Measurements from ENCODE around the gene DDX20.

Gene DDX20

GRCh38 chr1:111734426-111734825 lies 21.3 kb upstream of the DDX20 start:
- POLR2A ChIA-PET: no interaction called here
- DNase-seq (ENCODE audit: low read depth, low spot score): no peak
- no peak overlapping the region for H3K4me3 ChIP-seq (ENCODE audit: low read depth, low read length)
- TF ChIP-seq CTCF (IDR thresholded peaks at IDR 0.05; ENCODE audit: insufficient read depth, low read length, missing control alignments): no peak
- CTCF ChIA-PET: interaction anchor here (2.9 to 10.1 kb wide), 4 partner anchors 13 to 35 kb away, joined by 12 to 130 read pairs (median 68); no protein-coding TSS in a partner anchor

GRCh38 chr1:111734856-111735255 lies 20.8 kb upstream of the DDX20 start:
- CTCF ChIA-PET: interaction anchor here (2.9 to 10.1 kb wide), 4 partner anchors 13 to 34 kb away, joined by 12 to 130 read pairs (median 68); no protein-coding TSS in a partner anchor
- DNase-seq (ENCODE audit: low read depth, low spot score): no peak
- no peak for TF ChIP-seq CTCF (IDR thresholded peaks at IDR 0.05; ENCODE audit: insufficient read depth, low read length, missing control alignments)
- POLR2A ChIA-PET: interaction anchor here (0.6 kb wide), 1 partner anchor 1187 kb away, joined by 3 read pairs; no protein-coding TSS in a partner anchor
- no peak overlapping the region for H3K4me3 ChIP-seq (ENCODE audit: low read depth, low read length)

- ChIA-PET CTCF (interaction anchor here (2.9 to 10.1 kb wide), 5 partner anchors 12 to 227 kb away, joined by 12 to 130 read pairs (median 26); no protein-coding TSS in a partner anchor), POLR2A (interaction anchor here (0.6 kb wide), 1 partner anchor 1187 kb away, joined by 3 read pairs; no protein-coding TSS in a partner anchor)
- DNase-seq (ENCODE audit: low read depth, low spot score): no peak
- no peak overlapping the region for H3K4me3 ChIP-seq (ENCODE audit: low read depth, low read length)
- no peak for TF ChIP-seq CTCF (IDR thresholded peaks at IDR 0.05; ENCODE audit: insufficient read depth, low read length, missing control alignments)
Observed at GRCh38 chr1:111735321-111735720, 20.4 kb upstream of the DDX20 start.

GRCh38 chr1:111735858-111736544 lies 19.7 kb upstream of the DDX20 start:
- H3K4me3 ChIP-seq (ENCODE audit: low read depth, low read length): no peak overlapping the region
- ChIA-PET POLR2A (no interaction called here), CTCF (interaction anchor here (2.9 to 10.1 kb wide), 6 partner anchors 8 to 228 kb away, joined by 12 to 130 read pairs (median 26); no protein-coding TSS in a partner anchor)
- no peak for TF ChIP-seq CTCF (IDR thresholded peaks at IDR 0.05; ENCODE audit: insufficient read depth, low read length, missing control alignments)
- DNase-seq (ENCODE audit: low read depth, low spot score): no peak

DNA sequence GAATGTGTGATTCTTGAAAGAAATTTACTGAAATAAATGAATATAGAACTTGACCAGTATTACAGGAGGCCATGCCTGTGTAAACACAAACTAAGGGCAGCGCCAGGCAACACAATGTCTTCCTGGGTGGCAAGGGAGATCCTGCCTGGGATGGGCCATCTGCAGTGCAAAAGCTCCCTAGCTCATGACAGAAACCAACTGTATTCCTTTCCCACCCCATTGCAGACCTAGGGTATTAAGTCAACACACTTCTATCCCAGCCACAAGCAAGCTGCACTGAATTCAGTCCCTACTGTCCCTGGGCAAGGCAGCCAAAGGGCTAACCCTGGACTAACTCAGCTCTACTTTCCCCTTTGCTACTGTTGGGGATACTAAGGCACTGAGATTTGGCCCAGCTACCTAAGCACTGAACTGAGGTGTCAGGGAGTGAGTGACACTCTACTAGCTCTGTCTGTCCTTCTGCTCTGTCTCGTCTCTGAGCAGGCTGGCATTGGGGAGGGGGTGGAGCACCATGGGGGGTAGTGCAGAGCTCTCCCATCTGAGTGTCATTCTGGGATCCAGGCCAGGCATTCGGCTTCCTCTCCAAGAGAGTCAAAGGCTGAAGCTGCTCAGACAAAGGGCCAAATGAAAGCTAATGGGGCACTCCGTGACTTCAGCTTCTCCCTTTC lies 19.0 kb upstream of the DDX20 start:
- peak overlapping the region; percentile 54; the same call in 1 of the 2 replicates for H3K4me3 ChIP-seq (ENCODE audit: low read depth, low read length)
- DNase-seq (ENCODE audit: low read depth, low spot score): no peak
- TF ChIP-seq CTCF (IDR thresholded peaks at IDR 0.05; ENCODE audit: insufficient read depth, low read length, missing control alignments): no peak
- POLR2A ChIA-PET: interaction anchor here (0.6 kb wide), 1 partner anchor 257 kb away, joined by 3 read pairs; no protein-coding TSS in a partner anchor
- CTCF ChIA-PET: interaction anchor here (0.6 to 10.1 kb wide), 8 partner anchors 9 to 258 kb away, joined by 3 to 130 read pairs (median 24); no protein-coding TSS in a partner anchor

Measured in AG04449 (cell line).